PC-3 (cell line): ENCODE data around the gene TBC1D25. TPM values are rescaled to one million over a fixed set of nuclear protein-coding genes. Genes with fewer than 3 reads are reported as not detected.

Experiments used
- ATAC-seq: fragments of 200-7000 bp; cut with Tn5 transposase; 2 replicates; pipeline ENCODE4 v1.9.1; 2020; ENCODE audit warnings: mild to moderate bottlenecking, moderate library complexity
- BruUV-seq: library from RNA; stranded (reverse); fragments of 400-500 nt; replicated peaks from 2 replicates; lab custom pipeline; 2021; lab: Mats Ljungman, UMichigan
- CTCF ChIA-PET: fragments of 300-600 bp; sonication (Branson Sonifier 250); formaldehyde crosslinking; loops from one replicate; lab custom pipeline; 2022; ENCODE audit warnings: antibody characterized with exemption; lab: Charles Lee
- POLR2A ChIA-PET: fragments of 300-600 bp; sonication (Branson Sonifier 250); formaldehyde crosslinking; loops from one replicate; lab custom pipeline; 2022; ENCODE audit warnings: antibody characterized with exemption; ENCODE audit not compliant: unreplicated experiment; lab: Charles Lee
- DNase-seq: peaks from one replicate; pipeline ENCODE4 v3.0.0-alpha.2; 2015
- H2AFZ ChIP-seq: fragments of 300-600 bp; sonication (generic); 2 replicates; pipeline ENCODE4 v1.6.0; 2016; ENCODE audit warnings: antibody characterized with exemption, low read length
- H3F3A ChIP-seq: fragments of 300-600 bp; sonication (generic); one replicate; pipeline ENCODE4 v1.6.0; 2017; ENCODE audit warnings: antibody characterized with exemption, low read length, control low read depth, mild to moderate bottlenecking; ENCODE audit not compliant: unreplicated experiment
- H3K27ac ChIP-seq: fragments of 300-600 bp; sonication (generic); 2 replicates; pipeline ENCODE4 v1.5.1; 2016; ENCODE audit warnings: mild to moderate bottlenecking, low read length
- H3K27me3 ChIP-seq: fragments of 300-600 bp; sonication (generic); 2 replicates; pipeline ENCODE4 v1.6.1; 2016; ENCODE audit warnings: low read length, mixed read lengths
- H3K36me3 ChIP-seq: fragments of 300-600 bp; sonication (generic); 2 replicates; pipeline ENCODE4 v1.6.1; 2016; ENCODE audit warnings: low read depth, mixed run types, low read length, mixed read lengths
- H3K4me1 ChIP-seq: fragments of 300-600 bp; sonication (generic); 2 replicates; pipeline ENCODE4 v1.5.1; 2016; ENCODE audit warnings: low read length; ENCODE audit not compliant: insufficient read depth
- H3K4me2 ChIP-seq: fragments of 300-600 bp; sonication (generic); 2 replicates; pipeline ENCODE4 v1.6.0; 2016; ENCODE audit warnings: low read length
- H3K4me3 ChIP-seq: fragments of 300-600 bp; sonication (generic); 2 replicates; pipeline ENCODE4 v1.5.1; 2016; ENCODE audit warnings: mild to moderate bottlenecking, low read length, mixed read lengths
- H3K79me2 ChIP-seq: fragments of 300-600 bp; sonication (generic); 2 replicates; pipeline ENCODE4 v1.6.1; 2017; ENCODE audit warnings: low read length, mixed read lengths
- H3K9ac ChIP-seq: fragments of 300-600 bp; sonication (generic); 2 replicates; pipeline ENCODE4 v1.6.0; 2016; ENCODE audit warnings: mild to moderate bottlenecking, low read length
- H3K9me2 ChIP-seq: fragments of 300-600 bp; sonication (generic); replicated peaks from 2 replicates; pipeline ENCODE4 v1.6.1; 2016; ENCODE audit warnings: mixed run types, low read length, mixed read lengths
- H3K9me3 ChIP-seq: fragments of 300-600 bp; sonication (generic); 2 replicates; pipeline ENCODE4 v1.6.1; 2016; ENCODE audit warnings: low read length, mixed read lengths
- H4K20me1 ChIP-seq: fragments of 300-600 bp; sonication (generic); 2 replicates; pipeline ENCODE4 v1.6.1; 2016; ENCODE audit warnings: low read length, mixed read lengths
- EZH2 ChIP-seq: fragments of 300-600 bp; sonication (generic); IDR thresholded peaks from one replicate; pipeline ENCODE4 v1.6.1; 2017; ENCODE audit warnings: antibody characterized with exemption, mild to moderate bottlenecking, low read length; ENCODE audit not compliant: unreplicated experiment
- EZH2phosphoT487 ChIP-seq: fragments of 300-600 bp; sonication (generic); IDR thresholded peaks from 2 replicates; pipeline ENCODE4 v1.6.1; 2018; ENCODE audit warnings: mild to moderate bottlenecking, antibody characterized with exemption, low read length, borderline replicate concordance
- intact Hi-C: fragments of 100-400 bp; cut with micrococcal nuclease; formaldehyde crosslinking; loops from 2 replicates; pipeline ENCODE4 v1.9.0; 2023
- total RNA-seq: library from RNA; depleted of rRNA; stranded (reverse); fragments of >200 nt; gene quantifications from 2 replicates; pipeline ENCODE4 v1.2.3, GENCODE V29; 2014
- TF ChIP-seq, protein P1 (sequence below): fragments of 300-600 bp; sonication (generic); conservative IDR thresholded peaks from 2 replicates; pipeline ENCODE4 v1.5.1; 2017; ENCODE audit warnings: antibody characterized with exemption, low read depth, mild to moderate bottlenecking, low read length

Gene TBC1D25
- total RNA-seq, 1 experiment from 2014 or later: 11.3 TPM

DNA sequence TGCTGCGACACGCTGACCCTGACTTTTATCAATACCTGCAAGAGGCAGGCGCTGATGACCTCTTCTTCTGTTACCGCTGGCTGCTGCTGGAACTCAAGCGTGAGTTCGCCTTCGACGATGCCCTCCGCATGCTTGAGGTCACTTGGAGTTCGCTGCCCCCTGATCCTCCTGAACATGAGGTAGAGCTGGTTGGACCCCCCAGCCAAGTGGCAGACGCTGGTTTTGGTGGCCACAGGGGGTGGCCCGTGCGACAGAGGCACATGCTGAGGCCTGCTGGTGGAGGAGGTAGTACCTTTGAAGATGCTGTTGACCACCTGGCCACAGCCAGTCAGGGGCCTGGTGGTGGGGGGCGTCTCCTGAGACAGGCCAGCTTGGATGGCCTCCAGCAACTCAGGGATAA is 20.5 kb downstream of the TBC1D25 start:
- Histone ChIP-seq H3K4me2 (no peak overlapping the region), H3K36me3 (peaks cover 17% of the 10 kb centered on the region), H3K9me2 (no peaks in the 10 kb centered on the region), H3K79me2 (no peaks in the 10 kb centered on the region), H3K9me3 (no peaks in the 10 kb centered on the region), H3K4me3 (no peak overlapping the region), H2AFZ (no peak overlapping the region), H3F3A (no peaks in the 10 kb centered on the region), H3K27ac (no peak overlapping the region), H3K9ac (no peak overlapping the region), H3K27me3 (no peaks in the 10 kb centered on the region), H4K20me1 (no peaks in the 10 kb centered on the region), H3K4me1 (peaks cover 4% of the 10 kb centered on the region; the same call in 1 of the 2 replicates)
- ChIA-PET CTCF (no interaction called here), POLR2A (no interaction called here)
- ATAC-seq (no peak), DNase-seq (no peak)
- intact Hi-C loops: no loop called here
- no TSS peak for BruUV-seq
- TF ChIP-seq EZH2phosphoT487 (no peak), EZH2 (no peak)

- H3K4me1 ChIP-seq: peaks cover 4% of the 10 kb centered on the region; the same call in 1 of the 2 replicates
- no peaks in the 10 kb centered on the region for H3F3A ChIP-seq
- H2AFZ ChIP-seq: no peak overlapping the region
- no peaks in the 10 kb centered on the region for H3K27me3 ChIP-seq
- ATAC-seq (no peak), DNase-seq (no peak)
- H3K27ac ChIP-seq: no peak overlapping the region
- no peaks in the 10 kb centered on the region for H3K9me3 ChIP-seq
- POLR2A ChIA-PET: no interaction called here
- no peak overlapping the region for H3K4me2 ChIP-seq
- H3K36me3 ChIP-seq: peaks cover 16% of the 10 kb centered on the region
- H4K20me1 ChIP-seq: no peaks in the 10 kb centered on the region
- no peak overlapping the region for H3K9ac ChIP-seq
- CTCF ChIA-PET: no interaction called here
- no peaks in the 10 kb centered on the region for H3K79me2 ChIP-seq
- H3K4me3 ChIP-seq: no peak overlapping the region
- intact Hi-C loops: no loop called here
- H3K9me2 ChIP-seq: no peaks in the 10 kb centered on the region
- TF ChIP-seq EZH2 (no peak), EZH2phosphoT487 (no peak)
- TF ChIP-seq, protein P1, sequence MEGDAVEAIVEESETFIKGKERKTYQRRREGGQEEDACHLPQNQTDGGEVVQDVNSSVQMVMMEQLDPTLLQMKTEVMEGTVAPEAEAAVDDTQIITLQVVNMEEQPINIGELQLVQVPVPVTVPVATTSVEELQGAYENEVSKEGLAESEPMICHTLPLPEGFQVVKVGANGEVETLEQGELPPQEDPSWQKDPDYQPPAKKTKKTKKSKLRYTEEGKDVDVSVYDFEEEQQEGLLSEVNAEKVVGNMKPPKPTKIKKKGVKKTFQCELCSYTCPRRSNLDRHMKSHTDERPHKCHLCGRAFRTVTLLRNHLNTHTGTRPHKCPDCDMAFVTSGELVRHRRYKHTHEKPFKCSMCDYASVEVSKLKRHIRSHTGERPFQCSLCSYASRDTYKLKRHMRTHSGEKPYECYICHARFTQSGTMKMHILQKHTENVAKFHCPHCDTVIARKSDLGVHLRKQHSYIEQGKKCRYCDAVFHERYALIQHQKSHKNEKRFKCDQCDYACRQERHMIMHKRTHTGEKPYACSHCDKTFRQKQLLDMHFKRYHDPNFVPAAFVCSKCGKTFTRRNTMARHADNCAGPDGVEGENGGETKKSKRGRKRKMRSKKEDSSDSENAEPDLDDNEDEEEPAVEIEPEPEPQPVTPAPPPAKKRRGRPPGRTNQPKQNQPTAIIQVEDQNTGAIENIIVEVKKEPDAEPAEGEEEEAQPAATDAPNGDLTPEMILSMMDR: no peak
- BruUV-seq: no TSS peak
Observed at GRCh38 chrX:48560681-48561080, 21.2 kb downstream of the TBC1D25 start.

DNA sequence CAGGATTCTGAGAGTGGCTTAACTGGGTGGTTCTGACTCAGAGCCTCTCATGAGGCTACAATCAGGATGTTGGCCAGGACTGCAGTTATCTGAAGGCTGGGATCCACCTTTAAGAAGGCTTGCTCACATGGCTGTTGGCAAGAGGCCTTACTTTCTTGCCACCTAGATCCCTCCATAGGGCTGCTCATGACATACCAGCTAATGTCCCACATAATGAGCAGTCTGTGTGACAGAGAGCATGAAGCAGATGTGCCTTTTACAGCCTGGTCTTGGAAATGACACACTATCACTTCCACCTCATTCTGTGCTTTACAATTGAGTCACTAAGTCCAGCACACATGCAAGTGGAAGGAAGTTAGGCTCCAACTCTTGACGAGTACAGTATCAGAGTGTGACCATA is 30.4 kb downstream of the TBC1D25 start:
- Histone ChIP-seq H3K9me2 (no peaks in the 10 kb centered on the region), H3K36me3 (peaks cover 1% of the 10 kb centered on the region), H3K9ac (no peak overlapping the region), H2AFZ (no peak overlapping the region), H3K27ac (peak overlapping the region; percentile 43; the same call in 1 of the 2 replicates), H3K4me1 (peaks cover 7% of the 10 kb centered on the region; the same call in 1 of the 2 replicates), H3K27me3 (no peaks in the 10 kb centered on the region), H3K4me3 (no peak overlapping the region), H3K9me3 (no peaks in the 10 kb centered on the region), H3K79me2 (peaks cover 7% of the 10 kb centered on the region), H4K20me1 (peaks cover under 1% of the 10 kb centered on the region), H3F3A (no peaks in the 10 kb centered on the region), H3K4me2 (no peak overlapping the region)
- intact Hi-C loops: no loop called here
- TF ChIP-seq, protein P1: no peak
- TF ChIP-seq EZH2 (no peak), EZH2phosphoT487 (no peak)
- ChIA-PET POLR2A (no interaction called here), CTCF (no interaction called here)
- peak; percentile 47 for DNase-seq
- BruUV-seq: no TSS peak
- ATAC-seq: peak; percentile 39
